Keratinocyte (primary cell): ENCODE results near the gene ARID1B. TPM values are rescaled to one million over a fixed set of nuclear protein-coding genes. Genes with fewer than 3 reads are reported as not detected.

ENCODE experiments used
- DNase-seq: peaks from one replicate; pipeline ENCODE4 v3.0.0-alpha.2; 2011; ENCODE audit warnings: low read depth, missing footprints, low spot score
- FAIRE-seq: peaks from 2 replicates; lab custom pipeline; 2011; peaks lifted over from hg19 to GRCh38; lab: Jason Lieb, UNC
- H2AFZ ChIP-seq: 2 replicates; pipeline ENCODE4 v1.6.0; 2012; ENCODE audit warnings: low read length, control low read depth, inconsistent platforms; ENCODE audit not compliant: control insufficient read depth
- H3K27ac ChIP-seq: 2 replicates; pipeline ENCODE4 v1.5.1; 2011; ENCODE audit warnings: low read length; ENCODE audit not compliant: control insufficient read depth, insufficient read depth
- H3K27me3 ChIP-seq: 3 replicates; pipeline ENCODE4 v1.6.0; 2011; ENCODE audit warnings: low read length; ENCODE audit not compliant: control insufficient read depth, insufficient read depth; ENCODE audit errors: extremely low read depth
- H3K36me3 ChIP-seq, 2 experiments: 2 replicates in 1 of 2; 3 replicates in 1 of 2; pipeline ENCODE4 v1.5.1; 2011; ENCODE audit warnings: low read length in 2 of 2, mild to moderate bottlenecking in 1 of 2; ENCODE audit not compliant: control insufficient read depth in 2 of 2, insufficient read depth in 2 of 2; ENCODE audit errors: extremely low read depth in 1 of 2
- H3K4me1 ChIP-seq: 3 replicates; pipeline ENCODE4 v1.5.1; 2011; ENCODE audit warnings: low read length; ENCODE audit not compliant: control insufficient read depth, insufficient read depth; ENCODE audit errors: extremely low read depth
- H3K4me2 ChIP-seq: 3 replicates; pipeline ENCODE4 v1.6.0; 2011; ENCODE audit warnings: low read depth, low read length; ENCODE audit not compliant: control insufficient read depth, insufficient read depth; ENCODE audit errors: extremely low read depth
- H3K4me3 ChIP-seq, 3 experiments: fragments of 200-600 bp in 1 of 3; sonication (generic) in 1 of 3; 2 replicates in 2 of 3; 3 replicates in 1 of 3; pipeline ENCODE4 v1.5.1; 2011 to 2016; ENCODE audit warnings: low read length in 3 of 3, mild to moderate bottlenecking in 3 of 3, control low read depth in 2 of 3, inconsistent platforms in 1 of 3, low read depth in 1 of 3, mixed read lengths in 1 of 3, mixed run types in 1 of 3, moderate library complexity in 1 of 3; ENCODE audit not compliant: control insufficient read depth in 2 of 3, insufficient read depth in 2 of 3; ENCODE audit errors: extremely low read depth in 1 of 3
- H3K79me2 ChIP-seq: 2 replicates; pipeline ENCODE4 v1.6.0; 2012; ENCODE audit warnings: low read length; ENCODE audit not compliant: control insufficient read depth, insufficient read depth
- H3K9ac ChIP-seq: 3 replicates; pipeline ENCODE4 v1.6.0; 2011; ENCODE audit warnings: low read length; ENCODE audit not compliant: control insufficient read depth, insufficient read depth; ENCODE audit errors: extremely low read depth
- H3K9me1 ChIP-seq: 3 replicates; pipeline ENCODE4 v1.6.0; 2011; ENCODE audit warnings: low read length; ENCODE audit not compliant: control insufficient read depth, insufficient read depth; ENCODE audit errors: extremely low read depth
- H3K9me3 ChIP-seq: 2 replicates; pipeline ENCODE4 v1.5.1; 2012; ENCODE audit warnings: low read depth, low read length; ENCODE audit not compliant: control insufficient read depth
- H4K20me1 ChIP-seq: 3 replicates; pipeline ENCODE4 v1.6.0; 2011; ENCODE audit warnings: low read length; ENCODE audit not compliant: control insufficient read depth, insufficient read depth; ENCODE audit errors: extremely low read depth
- EZH2 ChIP-seq: IDR thresholded peaks from one replicate; pipeline ENCODE4 v1.6.1; 2012; ENCODE audit warnings: inconsistent platforms, mild to moderate bottlenecking, low read length, moderate library complexity
- dilution Hi-C: fragments of 300-500 bp; cut with MboI; formaldehyde crosslinking; loops from one replicate; pipeline ENCODE4 v1.7.0; 2020; ENCODE audit warnings: low sequenced_read_pairs; ENCODE audit not compliant: extremely low pct_ligation_motif_present
- polyA plus RNA-seq, 5 experiments: library from polyadenylated mRNA; depleted of rRNA in 3 of 5; stranded (reverse) in 3 of 5; stranded (forward) in 1 of 5; unstranded in 1 of 5; fragments of >200 nt; gene quantifications; 1 replicate in 1 of 5; 2 replicates in 3 of 5; 3 replicates in 1 of 5; pipeline versions ENCODE4 v1.2.1 to v1.2.3, GENCODE V29; 2011 to 2012; ENCODE audit warnings: missing spikeins in 2 of 5, low read depth in 1 of 5, low replicate concordance in 1 of 5
- TF ChIP-seq, protein P1 (sequence below), 3 experiments: IDR thresholded peaks in 1 of 3; conservative IDR thresholded peaks in 1 of 3; optimal IDR thresholded peaks in 1 of 3; 2 replicates in 2 of 3; 3 replicates in 1 of 3; pipeline versions ENCODE3 to v1.5.1; 2011; ENCODE audit warnings: low read length in 3 of 3, mild to moderate bottlenecking in 3 of 3, moderate library complexity in 2 of 3, control low read depth in 1 of 3, inconsistent platforms in 1 of 3; ENCODE audit not compliant: insufficient read depth in 2 of 3; ENCODE audit errors: extremely low read depth in 1 of 3

Gene ARID1B
- polyA plus RNA-seq, 1 donor (not counting 4 experiments of a cell fraction or from before 2014, with no cell fraction given): 14.9 TPM

DNA sequence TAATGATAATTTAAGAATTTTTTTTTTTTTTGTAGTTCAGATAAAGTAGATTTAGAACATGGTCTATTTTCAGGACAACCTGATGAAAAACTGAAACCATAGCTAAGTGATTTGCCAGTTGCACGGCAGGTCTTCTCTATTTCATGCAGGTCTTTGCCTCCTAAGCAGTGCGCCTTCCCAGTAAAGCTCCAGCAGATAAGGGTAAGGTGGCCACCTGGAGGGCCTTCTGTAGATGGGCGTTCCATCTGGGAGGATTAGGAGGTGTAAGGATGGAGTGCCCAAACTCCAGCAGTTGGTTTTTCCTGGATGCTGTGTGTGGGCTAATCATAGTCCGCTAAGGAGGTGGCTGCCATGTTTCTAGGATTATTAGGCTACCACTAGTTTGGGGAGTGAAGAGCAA lies 107.1 kb downstream of the ARID1B start:
- Histone ChIP-seq H3K36me3 (no peaks in the 10 kb centered on the region), H3K4me2 (no peak overlapping the region), H3K79me2 (peaks cover 55% of the 10 kb centered on the region), H3K4me3 (no peak overlapping the region), H4K20me1 (peaks cover 2% of the 10 kb centered on the region), H3K27ac (no peak overlapping the region), H3K9me3 (no peaks in the 10 kb centered on the region), H3K27me3 (no peaks in the 10 kb centered on the region), H3K4me1 (peaks cover 8% of the 10 kb centered on the region), H3K9me1 (peaks cover 3% of the 10 kb centered on the region), H3K9ac (no peak overlapping the region), H2AFZ (no peak overlapping the region)
- FAIRE-seq: no peak
- no peak for TF ChIP-seq EZH2
- TF ChIP-seq, protein P1, sequence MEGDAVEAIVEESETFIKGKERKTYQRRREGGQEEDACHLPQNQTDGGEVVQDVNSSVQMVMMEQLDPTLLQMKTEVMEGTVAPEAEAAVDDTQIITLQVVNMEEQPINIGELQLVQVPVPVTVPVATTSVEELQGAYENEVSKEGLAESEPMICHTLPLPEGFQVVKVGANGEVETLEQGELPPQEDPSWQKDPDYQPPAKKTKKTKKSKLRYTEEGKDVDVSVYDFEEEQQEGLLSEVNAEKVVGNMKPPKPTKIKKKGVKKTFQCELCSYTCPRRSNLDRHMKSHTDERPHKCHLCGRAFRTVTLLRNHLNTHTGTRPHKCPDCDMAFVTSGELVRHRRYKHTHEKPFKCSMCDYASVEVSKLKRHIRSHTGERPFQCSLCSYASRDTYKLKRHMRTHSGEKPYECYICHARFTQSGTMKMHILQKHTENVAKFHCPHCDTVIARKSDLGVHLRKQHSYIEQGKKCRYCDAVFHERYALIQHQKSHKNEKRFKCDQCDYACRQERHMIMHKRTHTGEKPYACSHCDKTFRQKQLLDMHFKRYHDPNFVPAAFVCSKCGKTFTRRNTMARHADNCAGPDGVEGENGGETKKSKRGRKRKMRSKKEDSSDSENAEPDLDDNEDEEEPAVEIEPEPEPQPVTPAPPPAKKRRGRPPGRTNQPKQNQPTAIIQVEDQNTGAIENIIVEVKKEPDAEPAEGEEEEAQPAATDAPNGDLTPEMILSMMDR (optimal IDR thresholded peaks at IDR 0.05 in 1 of 3, IDR thresholded peaks at IDR 0.05 in 1 of 3, conservative IDR thresholded peaks at IDR 0.05 in 1 of 3; ENCODE audit: extremely low read depth in 1 of 3, insufficient read depth in 2 of 3, low read length in 3 of 3): no peak
- dilution Hi-C loops: no loop called here
- DNase-seq: no peak

DNA sequence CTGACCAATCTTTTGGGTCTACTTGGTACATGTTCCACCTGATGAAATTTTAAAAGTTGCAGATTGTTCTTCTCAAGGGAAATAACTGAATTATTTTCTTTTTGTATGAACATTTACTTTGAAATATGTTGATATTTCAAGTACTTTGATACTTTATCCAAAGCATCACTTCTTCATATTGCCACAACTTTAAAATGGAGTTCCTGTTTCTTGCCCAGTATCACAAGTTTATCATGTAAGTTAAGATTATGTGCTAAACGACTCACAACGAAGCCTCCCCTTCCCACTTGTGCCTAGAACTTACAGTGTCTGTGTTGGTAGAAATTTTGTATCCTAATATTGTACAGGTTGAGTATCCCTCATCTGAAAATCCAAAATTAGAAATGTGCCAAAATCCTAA lies 108.4 kb downstream of the ARID1B start:
- Histone ChIP-seq H3K9ac (no peak overlapping the region), H3K36me3 (no peaks in the 10 kb centered on the region), H3K4me2 (no peak overlapping the region), H3K27ac (no peak overlapping the region), H3K79me2 (peaks cover 58% of the 10 kb centered on the region), H3K4me3 (no peak overlapping the region), H3K9me1 (peaks cover 3% of the 10 kb centered on the region), H2AFZ (no peak overlapping the region), H3K27me3 (no peaks in the 10 kb centered on the region), H4K20me1 (peaks cover 2% of the 10 kb centered on the region), H3K9me3 (no peaks in the 10 kb centered on the region), H3K4me1 (peaks cover 8% of the 10 kb centered on the region)
- TF ChIP-seq, protein P1 (optimal IDR thresholded peaks at IDR 0.05 in 1 of 3, IDR thresholded peaks at IDR 0.05 in 1 of 3, conservative IDR thresholded peaks at IDR 0.05 in 1 of 3; ENCODE audit: extremely low read depth in 1 of 3, insufficient read depth in 2 of 3, low read length in 3 of 3): no peak
- no peak for TF ChIP-seq EZH2
- no peak for FAIRE-seq
- no peak for DNase-seq
- dilution Hi-C loops: no loop called here
